Myocyte (in vitro differentiated cells): ENCODE measurements around the gene HMCN2. TPM values are rescaled to one million over a fixed set of nuclear protein-coding genes. Genes with fewer than 3 reads are reported as not detected.

Source experiments
- DNase-seq: peaks from one replicate; pipeline ENCODE4 v3.0.0-alpha.2; 2012; ENCODE audit warnings: low read depth
- total RNA-seq: library from RNA; depleted of rRNA; stranded (reverse); fragments of >200 nt; gene quantifications from 2 replicates; pipeline ENCODE4 v1.2.3, GENCODE V29; 2014

The HMCN2 gene
- total RNA-seq, 1 donor from 2014 or later: 0.13 TPM

DNA sequence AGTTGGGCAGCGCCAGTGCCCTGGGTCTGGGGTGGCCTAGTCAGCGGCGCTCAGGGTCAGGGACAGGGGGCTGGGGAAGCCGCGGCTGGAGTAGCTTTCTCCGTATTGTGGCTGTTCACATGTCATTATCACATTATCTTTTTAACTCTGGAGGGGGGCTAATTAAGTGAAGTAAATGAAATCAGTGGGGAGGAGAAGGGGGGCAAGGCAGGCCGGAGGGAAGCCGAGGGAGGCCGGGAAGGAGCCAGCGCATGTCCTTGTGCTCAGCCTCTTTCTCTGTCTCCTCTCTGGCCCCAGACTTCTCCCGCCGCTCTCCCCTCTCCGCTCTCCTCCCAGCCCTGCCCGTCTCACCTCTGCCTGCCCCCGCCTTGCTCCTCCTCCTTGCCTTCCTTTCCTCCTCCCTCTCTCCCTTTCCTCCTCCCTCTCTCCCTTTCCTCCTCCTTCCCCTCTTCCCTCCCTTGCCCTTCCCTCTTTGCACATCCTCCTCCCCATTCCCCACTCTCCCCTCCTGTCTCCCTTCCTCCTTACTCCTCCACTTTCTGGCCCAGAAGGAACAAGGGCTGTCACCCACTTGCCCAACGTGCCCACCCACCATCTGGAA, 217.9 kb downstream of the HMCN2 start:
- DNase-seq: no peak

Other genes with a start within 250 kb of the HMCN2 start
- gene FNBP1, start 222.6 kb upstream of the HMCN2 start, total RNA-seq: 18.2 and 25.3 TPM in 2 replicates
- 23.4 and 27.2 TPM in 2 replicates for gene GPR107, start 211.9 kb upstream of the HMCN2 start, total RNA-seq
- 55.2 and 59.7 TPM in 2 replicates for gene NCS1, start 93.4 kb upstream of the HMCN2 start, total RNA-seq
- 80.1 and 81.3 TPM in 2 replicates for gene ASS1, start 179.2 kb downstream of the HMCN2 start, total RNA-seq